ENCODE measurements around the gene FAM20C. TPM values are rescaled to one million over a fixed set of nuclear protein-coding genes. Genes with fewer than 3 reads are reported as not detected.

Gene FAM20C
- total and polyA plus RNA-seq, 2 of the 8 experiments (the other 6 are each of a cell fraction or from before 2014, with no cell fraction given), result 9.5 to 34.8 TPM

DNA sequence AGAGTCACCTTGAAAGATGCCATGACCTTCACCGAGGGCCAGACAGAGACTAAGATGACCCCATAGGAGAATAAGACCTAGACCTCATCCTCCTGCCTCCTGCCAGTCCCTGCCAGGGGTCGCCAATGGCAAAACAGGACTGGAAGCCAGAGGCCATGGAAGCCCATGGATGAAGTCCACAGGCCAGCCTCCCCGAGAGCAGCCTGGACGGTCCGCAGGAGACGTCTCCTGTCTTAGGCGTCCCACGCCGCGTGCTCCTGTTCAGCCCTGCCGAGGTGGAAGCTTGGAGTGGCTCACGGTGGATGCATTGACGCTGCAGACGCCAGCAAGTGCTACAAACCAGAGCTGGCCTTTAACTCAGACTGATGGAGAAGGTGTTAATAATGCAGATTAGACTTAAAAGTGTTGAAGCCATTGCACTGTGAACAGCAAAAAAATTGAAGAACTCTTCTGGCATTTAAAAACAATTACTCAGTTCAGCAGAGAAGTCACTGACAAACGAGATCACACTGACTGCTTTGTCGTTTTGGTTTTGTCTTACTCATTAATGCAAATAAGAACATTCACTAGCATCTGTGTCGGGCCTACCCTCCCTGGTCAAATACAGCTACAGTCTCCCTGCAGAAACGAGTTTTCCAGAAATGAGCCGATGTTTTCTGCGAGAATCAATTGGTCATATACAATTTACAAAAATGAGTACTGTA is 38.1 kb upstream of the FAM20C start (continued):
- TF ChIP-seq EP300 (IDR thresholded peaks at IDR 0.05; ENCODE audit: borderline replicate concordance in 1 of 2, low read depth in 2 of 2, low read length in 2 of 2), result no peak
